RWPE2 (cell line): ENCODE data around the gene ARID1A.

Experiments
- ATAC-seq: fragments of 200-7000 bp; cut with Tn5 transposase; 3 replicates; pipeline ENCODE4 v1.9.1; 2021; ENCODE audit warnings: low read depth
- DNase-seq: peaks from one replicate; pipeline ENCODE4 v3.0.0-alpha.2; 2020; ENCODE audit warnings: low spot score
- H3K27ac ChIP-seq: fragments of 450-650 bp; 2 replicates; pipeline ENCODE4 v1.5.1; 2017; ENCODE audit warnings: mild to moderate bottlenecking; ENCODE audit not compliant: poor library complexity, severe bottlenecking
- H3K27me3 ChIP-seq: fragments of 250-450 bp; sonication (Bioruptor Pico); 2 replicates; pipeline ENCODE4 v1.5.1; 2021; ENCODE audit warnings: mild to moderate bottlenecking, moderate library complexity; ENCODE audit not compliant: insufficient read depth, poor library complexity, severe bottlenecking
- H3K36me3 ChIP-seq: fragments of 250-450 bp; sonication (Bioruptor Pico); 2 replicates; pipeline ENCODE4 v1.5.1; 2020; ENCODE audit warnings: low read depth, mild to moderate bottlenecking, moderate library complexity
- H3K4me1 ChIP-seq: fragments of 250-450 bp; sonication (Bioruptor Pico); 2 replicates; pipeline ENCODE4 v1.5.1; 2021; ENCODE audit warnings: mild to moderate bottlenecking, moderate library complexity; ENCODE audit not compliant: insufficient read depth, poor library complexity, severe bottlenecking
- H3K4me3 ChIP-seq: fragments of 250-450 bp; sonication (Bioruptor Pico); 2 replicates; pipeline ENCODE4 v1.5.1; 2021; ENCODE audit warnings: mild to moderate bottlenecking, moderate library complexity; ENCODE audit not compliant: severe bottlenecking
- H3K9me3 ChIP-seq: fragments of 250-450 bp; sonication (Bioruptor Pico); 2 replicates; pipeline ENCODE4 v1.5.1; 2021; ENCODE audit warnings: mild to moderate bottlenecking, moderate library complexity; ENCODE audit not compliant: severe bottlenecking
- CTCF ChIP-seq: fragments of 450-650 bp; IDR thresholded peaks from one replicate; pipeline ENCODE4 v1.5.1; 2017; ENCODE audit warnings: mild to moderate bottlenecking, moderate library complexity; ENCODE audit not compliant: poor library complexity, severe bottlenecking

Gene ARID1A

GRCh38 chr1:26727476-26727875, 31.7 kb downstream of the ARID1A start:
- no peak overlapping the region for H3K27ac ChIP-seq
- H3K9me3 ChIP-seq, result no peaks in the 10 kb centered on the region
- H3K4me3 ChIP-seq, result no peak overlapping the region
- DNase-seq (no peak), ATAC-seq (no peak)
- H3K4me1 ChIP-seq, result peaks cover 32% of the 10 kb centered on the region
- H3K27me3 ChIP-seq, result no peaks in the 10 kb centered on the region
- H3K36me3 ChIP-seq, result peaks cover 36% of the 10 kb centered on the region
- TF ChIP-seq CTCF, result no peak

GRCh38 chr1:26728645-26729044, 32.8 kb downstream of the ARID1A start:
- H3K27ac ChIP-seq, result no peak overlapping the region
- ATAC-seq (no peak), DNase-seq (no peak)
- H3K4me3 ChIP-seq, result no peak overlapping the region
- H3K9me3 ChIP-seq, result no peaks in the 10 kb centered on the region
- peaks cover 48% of the 10 kb centered on the region for H3K36me3 ChIP-seq
- no peak for TF ChIP-seq CTCF
- peaks cover 31% of the 10 kb centered on the region for H3K4me1 ChIP-seq
- H3K27me3 ChIP-seq, result no peaks in the 10 kb centered on the region

- DNase-seq (no peak), ATAC-seq (no peak)
- no peak overlapping the region for H3K4me3 ChIP-seq
- no peaks in the 10 kb centered on the region for H3K9me3 ChIP-seq
- H3K27ac ChIP-seq, result no peak overlapping the region
- H3K36me3 ChIP-seq, result peaks cover 56% of the 10 kb centered on the region
- H3K4me1 ChIP-seq, result peaks cover 28% of the 10 kb centered on the region
- no peaks in the 10 kb centered on the region for H3K27me3 ChIP-seq
- no peak for TF ChIP-seq CTCF
Observed at GRCh38 chr1:26729633-26730032, 33.8 kb downstream of the ARID1A start.

GRCh38 chr1:26730695-26731094, 34.9 kb downstream of the ARID1A start:
- ATAC-seq, result no peak
- Histone ChIP-seq H3K27ac (no peak overlapping the region), H3K9me3 (no peaks in the 10 kb centered on the region), H3K36me3 (peaks cover 66% of the 10 kb centered on the region), H3K4me1 (peaks cover 24% of the 10 kb centered on the region), H3K4me3 (no peak overlapping the region), H3K27me3 (no peaks in the 10 kb centered on the region)
- DNase-seq, result no peak
- TF ChIP-seq CTCF, result no peak

GRCh38 chr1:26731233-26731902, 35.6 kb downstream of the ARID1A start:
- H3K36me3 ChIP-seq, result peaks cover 69% of the 10 kb centered on the region
- ATAC-seq, result no peak

More at GRCh38 chr1:26731233-26731902, 35.6 kb downstream of the ARID1A start:
- no peak for DNase-seq
- no peak overlapping the region for H3K4me3 ChIP-seq
- H3K9me3 ChIP-seq, result no peaks in the 10 kb centered on the region
- H3K27me3 ChIP-seq, result no peaks in the 10 kb centered on the region
- TF ChIP-seq CTCF, result no peak
- H3K4me1 ChIP-seq, result peaks cover 21% of the 10 kb centered on the region
- H3K27ac ChIP-seq, result no peak overlapping the region
